Left lung (tissue), 10 donors: ENCODE measurements around the gene GCFC2. TPM values are rescaled to one million over a fixed set of nuclear protein-coding genes. Genes with fewer than 3 reads are reported as not detected.
"Not testable (repeated sequence)": the region's sequence is repeated elsewhere in the genome, so short reads cannot be mapped to it uniquely, and the experiment has no call there.

Experiments
- ATAC-seq: fragments of 200-7000 bp; cut with Tn5 transposase; one replicate; pipeline ENCODE4 v1.9.1; 2020; ENCODE audit warnings: moderate library complexity
- DNase-seq, 4 donors: peaks; one replicate each; pipeline ENCODE4 v3.0.0-alpha.2; 2013 to 2020
- H3K27ac ChIP-seq, 2 donors: fragments of 200-600 bp; sonication (generic) in 1 of 2; one replicate each; pipeline versions ENCODE4 v1.5.0 to v1.8.0; 2020 to 2021
- H3K27me3 ChIP-seq, 2 donors: fragments of 200-600 bp; sonication (generic) in 1 of 2; one replicate each; pipeline versions ENCODE4 v1.5.0 to v1.8.0; 2020 to 2021
- H3K36me3 ChIP-seq, 2 donors: fragments of 200-600 bp; sonication (generic) in 1 of 2; one replicate each; pipeline versions ENCODE4 v1.5.0 to v1.8.0; 2020 to 2021
- H3K4me1 ChIP-seq, 2 donors: fragments of 200-600 bp; one replicate each; pipeline ENCODE4 v1.8.0; 2021
- H3K4me3 ChIP-seq, 2 donors: fragments of 200-600 bp; sonication (generic) in 1 of 2; one replicate each; pipeline versions ENCODE4 v1.5.0 to v1.8.0; 2020 to 2021; ENCODE audit warnings: mild to moderate bottlenecking in 1 of 2
- H3K9me3 ChIP-seq, 2 donors: fragments of 200-600 bp; sonication (generic) in 1 of 2; one replicate each; pipeline versions ENCODE4 v1.5.0 to v1.8.0; 2020 to 2021
- intact Hi-C, 2 donors: fragments of 100-400 bp; cut with DNase I; formaldehyde crosslinking; loops; one replicate each; pipeline versions ENCODE4 v1.11.2 to v1.14.2; 2022
- polyA plus RNA-seq, 6 donors: library from polyadenylated mRNA; unstranded; fragments of 120-200 nt; gene quantifications; one replicate each; pipeline ENCODE4 v1.2.1, GENCODE V29; 2013; ENCODE audit not compliant: insufficient read length in 6 of 6
- total RNA-seq, 2 donors: library from RNA; stranded (reverse); fragmentation: NEBNext Ultra II Directional; extraction: Animal tissue kit (Norgen Biotek cat#: 25700); gene quantifications; one replicate each; pipeline ENCODE4 v1.2.1, GENCODE V29; 2021
- TF ChIP-seq, protein P1 (sequence below), 2 donors: fragments of 200-600 bp; sonication (generic) in 1 of 2; IDR thresholded peaks; one replicate each; pipeline versions ENCODE4 v1.5.0 to v1.8.0; 2021; ENCODE audit warnings: antibody characterized with exemption in 2 of 2
- donor health status: DM: no; HTN: yes; CAD: no.
- donor health status: DM: no; HTN: no; CAD: no.

Gene GCFC2
- total and polyA plus RNA-seq, 8 donors = 10.4 to 48.8 (median 45.2) TPM

- TF ChIP-seq, protein P1, sequence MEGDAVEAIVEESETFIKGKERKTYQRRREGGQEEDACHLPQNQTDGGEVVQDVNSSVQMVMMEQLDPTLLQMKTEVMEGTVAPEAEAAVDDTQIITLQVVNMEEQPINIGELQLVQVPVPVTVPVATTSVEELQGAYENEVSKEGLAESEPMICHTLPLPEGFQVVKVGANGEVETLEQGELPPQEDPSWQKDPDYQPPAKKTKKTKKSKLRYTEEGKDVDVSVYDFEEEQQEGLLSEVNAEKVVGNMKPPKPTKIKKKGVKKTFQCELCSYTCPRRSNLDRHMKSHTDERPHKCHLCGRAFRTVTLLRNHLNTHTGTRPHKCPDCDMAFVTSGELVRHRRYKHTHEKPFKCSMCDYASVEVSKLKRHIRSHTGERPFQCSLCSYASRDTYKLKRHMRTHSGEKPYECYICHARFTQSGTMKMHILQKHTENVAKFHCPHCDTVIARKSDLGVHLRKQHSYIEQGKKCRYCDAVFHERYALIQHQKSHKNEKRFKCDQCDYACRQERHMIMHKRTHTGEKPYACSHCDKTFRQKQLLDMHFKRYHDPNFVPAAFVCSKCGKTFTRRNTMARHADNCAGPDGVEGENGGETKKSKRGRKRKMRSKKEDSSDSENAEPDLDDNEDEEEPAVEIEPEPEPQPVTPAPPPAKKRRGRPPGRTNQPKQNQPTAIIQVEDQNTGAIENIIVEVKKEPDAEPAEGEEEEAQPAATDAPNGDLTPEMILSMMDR (IDR thresholded peaks at IDR 0.05) = no peak
- no peak for DNase-seq
- Histone ChIP-seq H3K4me1 (no peaks in the 10 kb centered on the region), H3K27me3 (no peaks in the 10 kb centered on the region), H3K9me3 (no peaks in the 10 kb centered on the region), H3K4me3 (no peak overlapping the region), H3K36me3 (peaks cover 0 to 54% of the 10 kb centered on the region in 2 donors), H3K27ac (no peak overlapping the region)
- no peak for ATAC-seq
- intact Hi-C loops = no loop called here
Measured at GRCh38 chr2:75688196-75688595, 22.5 kb downstream of the GCFC2 start.

- ATAC-seq, intact Hi-C loops: not testable (repeated sequence)
Measured at GRCh38 chr2:75683430-75683829, 27.3 kb downstream of the GCFC2 start.

GRCh38 chr2:75680402-75680801, 30.3 kb downstream of the GCFC2 start:
- TF ChIP-seq, protein P1 (IDR thresholded peaks at IDR 0.05) = no peak
- Histone ChIP-seq H3K27ac (no peak overlapping the region), H3K9me3 (no peaks in the 10 kb centered on the region), H3K4me1 (no peaks in the 10 kb centered on the region), H3K4me3 (no peak overlapping the region), H3K27me3 (no peaks in the 10 kb centered on the region), H3K36me3 (peaks cover 0 to 19% of the 10 kb centered on the region in 2 donors)
- ATAC-seq = no peak
- DNase-seq = no peak
- intact Hi-C loops = no loop called here

More at GRCh38 chr2:75683430-75683829, 27.3 kb downstream of the GCFC2 start:
- peaks cover 0 to 43% of the 10 kb centered on the region in 2 donors for H3K36me3 ChIP-seq
- DNase-seq, H3K4me1 ChIP-seq, H3K27me3 ChIP-seq, H3K27ac ChIP-seq, H3K4me3 ChIP-seq, H3K9me3 ChIP-seq: not testable (repeated sequence)

DNA sequence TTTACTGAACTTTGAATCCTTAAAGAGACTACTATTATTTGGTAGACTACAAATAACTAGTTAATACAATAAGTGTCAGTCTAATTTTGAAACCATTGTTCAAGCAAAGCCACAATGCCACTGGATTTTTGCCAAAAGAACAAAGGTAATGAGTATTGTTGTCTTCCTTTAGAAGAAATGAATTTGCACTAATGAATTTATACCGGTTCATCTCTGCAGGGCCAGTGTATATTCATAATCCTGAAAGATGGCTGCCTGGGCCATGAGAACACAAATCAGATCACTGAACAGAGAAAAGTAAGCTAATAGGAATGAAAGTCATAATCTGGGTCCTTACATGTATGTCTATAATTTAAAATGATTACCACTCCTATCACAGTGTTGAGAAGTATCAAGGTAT, 31.2 kb downstream of the GCFC2 start:
- H3K27me3 ChIP-seq = no peaks in the 10 kb centered on the region
- intact Hi-C loops = no loop called here
- H3K9me3 ChIP-seq = no peaks in the 10 kb centered on the region
- no peak overlapping the region for H3K27ac ChIP-seq
- peaks cover 0 to 19% of the 10 kb centered on the region in 2 donors for H3K36me3 ChIP-seq
- H3K4me1 ChIP-seq = no peaks in the 10 kb centered on the region
- ATAC-seq (no peak), DNase-seq (no peak)
- TF ChIP-seq, protein P1 (IDR thresholded peaks at IDR 0.05) = no peak
- H3K4me3 ChIP-seq = no peak overlapping the region

- no peaks in the 10 kb centered on the region for H3K9me3 ChIP-seq
- DNase-seq = no peak
- H3K27ac ChIP-seq = no peak overlapping the region
- ATAC-seq = no peak
- no peak overlapping the region for H3K4me3 ChIP-seq
- H3K36me3 ChIP-seq = peaks cover 0 to 23% of the 10 kb centered on the region in 2 donors
- TF ChIP-seq, protein P1 (IDR thresholded peaks at IDR 0.05) = no peak
- intact Hi-C loops = no loop called here
- no peaks in the 10 kb centered on the region for H3K4me1 ChIP-seq
- H3K27me3 ChIP-seq = no peaks in the 10 kb centered on the region
Measured at GRCh38 chr2:75676464-75676863, 34.3 kb downstream of the GCFC2 start.

- no peaks in the 10 kb centered on the region for H3K9me3 ChIP-seq
- no peaks in the 10 kb centered on the region for H3K4me1 ChIP-seq
- no peak overlapping the region for H3K4me3 ChIP-seq
- DNase-seq (no peak), ATAC-seq (no peak)
- H3K27me3 ChIP-seq = no peaks in the 10 kb centered on the region
- H3K27ac ChIP-seq = no peak overlapping the region
- peaks cover 0 to 22% of the 10 kb centered on the region in 2 donors for H3K36me3 ChIP-seq
- TF ChIP-seq, protein P1 (IDR thresholded peaks at IDR 0.05) = no peak
- intact Hi-C loops = no loop called here
Measured at GRCh38 chr2:75675908-75676307, 34.8 kb downstream of the GCFC2 start.

GRCh38 chr2:75675423-75675822, 35.3 kb downstream of the GCFC2 start:
- H3K9me3 ChIP-seq, H3K4me1 ChIP-seq, ATAC-seq, H3K27ac ChIP-seq, intact Hi-C loops, H3K4me3 ChIP-seq, DNase-seq, H3K27me3 ChIP-seq: not testable (repeated sequence)
- H3K36me3 ChIP-seq = peaks cover 0 to 23% of the 10 kb centered on the region in 2 donors
